Stimulated activated CD8-positive, alpha-beta memory T cell treated with anti-CD3 and anti-CD28 coated beads, Interleukin-12 subunit alpha, Interleukin-12 subunit beta, amount 100 ng/mL, for 1 hour (primary cell): ENCODE data around the gene ARSJ.

Experiments
- DNase-seq: peaks from one replicate; pipeline ENCODE4 v3.0.0-alpha.2; 2020; ENCODE audit warnings: low read depth

The ARSJ gene

GRCh38 chr4:113987382-113987941, 8.0 kb upstream of the ARSJ start:
- DNase-seq, result no peak

- DNase-seq, result no peak
Measured at GRCh38 chr4:113982181-113982580, 2.7 kb upstream of the ARSJ start.

- no peak for DNase-seq
Measured at GRCh38 chr4:113981591-113981990, 2.1 kb upstream of the ARSJ start.

- no peak for DNase-seq
Measured at GRCh38 chr4:113979905-113980615, 613 bp upstream of the ARSJ start.

- no peak for DNase-seq
Measured at GRCh38 chr4:113978561-113979147, 793 bp downstream of the ARSJ start.

GRCh38 chr4:113978105-113978504, 1.3 kb downstream of the ARSJ start:
- no peak for DNase-seq

- no peak for DNase-seq
Measured at GRCh38 chr4:113977526-113977855, 2.0 kb downstream of the ARSJ start.

- DNase-seq, result no peak
Measured at GRCh38 chr4:113976741-113977525, 2.5 kb downstream of the ARSJ start.

GRCh38 chr4:113975578-113975977, 3.9 kb downstream of the ARSJ start:
- no peak for DNase-seq

GRCh38 chr4:113974467-113974866, 5.0 kb downstream of the ARSJ start:
- DNase-seq, result no peak

GRCh38 chr4:113973345-113973744, 6.1 kb downstream of the ARSJ start:
- no peak for DNase-seq

- DNase-seq, result no peak
Measured at GRCh38 chr4:113972781-113973180, 6.7 kb downstream of the ARSJ start.

GRCh38 chr4:113971706-113972360, 7.6 kb downstream of the ARSJ start:
- no peak for DNase-seq

- no peak for DNase-seq
Measured at GRCh38 chr4:113969709-113970334, 9.6 kb downstream of the ARSJ start.

- no peak for DNase-seq
Measured at GRCh38 chr4:113968473-113968872, 11.0 kb downstream of the ARSJ start.

- no peak for DNase-seq
Measured at GRCh38 chr4:113967687-113968086, 11.8 kb downstream of the ARSJ start.

- DNase-seq, result no peak
Measured at GRCh38 chr4:113962719-113963265, 16.7 kb downstream of the ARSJ start.

GRCh38 chr4:113962016-113962347, 17.5 kb downstream of the ARSJ start:
- DNase-seq, result no peak

- no peak for DNase-seq
Measured at GRCh38 chr4:113960684-113961321, 18.6 kb downstream of the ARSJ start.

GRCh38 chr4:113959539-113959937, 19.9 kb downstream of the ARSJ start:
- no peak for DNase-seq

GRCh38 chr4:113958766-113959538, 20.5 kb downstream of the ARSJ start:
- DNase-seq, result no peak
